ENCODE results near the gene TOGARAM2. TPM values are rescaled to one million over a fixed set of nuclear protein-coding genes. Genes with fewer than 3 reads are reported as not detected.

Gene TOGARAM2
- total RNA-seq, 1 experiment from 2014 or later: 0.76 TPM

GRCh38 chr2:29044459-29044858, 63.4 kb downstream of the TOGARAM2 start (continued):
- TF ChIP-seq ZBTB33 (IDR thresholded peaks at IDR 0.05; ENCODE audit: extremely low read depth, insufficient replicate concordance, low read length) (no peak), JUND (IDR thresholded peaks at IDR 0.05) (no peak), TCF7L2 (IDR thresholded peaks at IDR 0.05; ENCODE audit: borderline replicate concordance, extremely low read depth, insufficient read depth, insufficient read length) (no peak), FOSL1 (IDR thresholded peaks at IDR 0.05; ENCODE audit: low read depth) (no peak), SP1 (IDR thresholded peaks at IDR 0.05; ENCODE audit: low read depth) (no peak)

- intact Hi-C loops (cut with micrococcal nuclease): no loop called here
- H3K9ac ChIP-seq (ENCODE audit: low read length): no peak overlapping the region
- H3K27ac ChIP-seq (ENCODE audit: low read depth, low read length): no peak overlapping the region
- no peaks in the 10 kb centered on the region for H3K27me3 ChIP-seq (ENCODE audit: insufficient read depth, low read length)
- no peak for TF ChIP-seq ZBTB33 (IDR thresholded peaks at IDR 0.05; ENCODE audit: extremely low read depth, insufficient replicate concordance, low read length)
- TF ChIP-seq SIN3A (IDR thresholded peaks at IDR 0.05; ENCODE audit: low read depth): no peak
- TF ChIP-seq RAD21 (IDR thresholded peaks at IDR 0.05; ENCODE audit: low read depth): no peak
- no peak for TF ChIP-seq YY1 (IDR thresholded peaks at IDR 0.05; ENCODE audit: extremely low read depth, insufficient replicate concordance, low read depth, low read length)
- no peak for TF ChIP-seq FOSL1 (IDR thresholded peaks at IDR 0.05; ENCODE audit: low read depth)
- TF ChIP-seq SP1 (IDR thresholded peaks at IDR 0.05; ENCODE audit: low read depth): no peak
- TF ChIP-seq ZFX (IDR thresholded peaks at IDR 0.05): no peak
- TF ChIP-seq ELF1 (IDR thresholded peaks at IDR 0.05; ENCODE audit: borderline replicate concordance, low read depth): no peak
- no peaks in the 10 kb centered on the region for H3K36me3 ChIP-seq (ENCODE audit: control insufficient read depth in 1 of 2, insufficient read depth in 2 of 2, low read length in 2 of 2)
- ChIA-PET POLR2A (no interaction called here), CTCF (no interaction called here), RAD21 (ENCODE audit: low non-redundant PET in 1 of 2, low total read pairs in 2 of 2, uncharacterized antibody in 2 of 2, unreplicated experiment in 2 of 2) (no interaction called here)
- H3K79me2 ChIP-seq (ENCODE audit: insufficient read depth, low read length): no peaks in the 10 kb centered on the region
- ATAC-seq (no peak), DNase-seq (ENCODE audit: low read depth, low spot score) (no peak)
- H3K4me3 ChIP-seq (replicated peaks in 1 of 2; ENCODE audit: low read depth in 1 of 2, low read length in 2 of 2): no peak overlapping the region
- no peak overlapping the region for H3K4me2 ChIP-seq (ENCODE audit: low read length)
- no peaks in the 10 kb centered on the region for H3K9me2 ChIP-seq (ENCODE audit: insufficient read depth)
- no TSS peak for BruUV-seq (replicated peaks)
- H3K4me1 ChIP-seq (ENCODE audit: control insufficient read depth in 1 of 2, insufficient read depth in 2 of 2, low read length in 2 of 2): no peaks in the 10 kb centered on the region
- H4K20me1 ChIP-seq (ENCODE audit: insufficient read depth): no peaks in the 10 kb centered on the region
- H2AFZ ChIP-seq (ENCODE audit: low read depth, low read length, poor library complexity, severe bottlenecking): no peak overlapping the region
- no peaks in the 10 kb centered on the region for H3K9me3 ChIP-seq (ENCODE audit: control insufficient read depth in 1 of 2, insufficient read depth in 1 of 2, low read depth in 1 of 2, low read length in 2 of 2)
Measured at GRCh38 chr2:29046321-29046720, 65.2 kb downstream of the TOGARAM2 start.
